GM23338 (cell line): ENCODE measurements around the gene TMEM212. TPM values are rescaled to one million over a fixed set of nuclear protein-coding genes. Genes with fewer than 3 reads are reported as not detected.

Experiments
- ATAC-seq: fragments of 200-7000 bp; cut with Tn5 transposase; 3 replicates; pipeline ENCODE4 v1.9.1; 2020
- DNase-seq: peaks from one replicate; pipeline ENCODE4 v3.0.0-alpha.2; 2015; ENCODE audit warnings: low spot score
- H2AFZ ChIP-seq: fragments of 200-600 bp; sonication (generic); 2 replicates; pipeline ENCODE4 v1.8.0; 2016; ENCODE audit warnings: antibody characterized with exemption, mild to moderate bottlenecking, moderate library complexity
- H3F3A ChIP-seq: fragments of 200-600 bp; sonication (generic); replicated peaks from 2 replicates; pipeline ENCODE4 v1.8.0; 2017; ENCODE audit warnings: antibody characterized with exemption, mixed run types, low read depth
- H3K27ac ChIP-seq: fragments of 200-600 bp; sonication (generic); 2 replicates; pipeline ENCODE4 v1.6.1; 2016; ENCODE audit warnings: low read depth
- H3K27me3 ChIP-seq: fragments of 200-600 bp; sonication (generic); 2 replicates; pipeline ENCODE4 v1.8.0; 2016; ENCODE audit warnings: mild to moderate bottlenecking, mixed run types, moderate library complexity; ENCODE audit not compliant: insufficient read depth
- H3K36me3 ChIP-seq: fragments of 200-600 bp; sonication (generic); 2 replicates; pipeline ENCODE4 v1.8.0; 2016; ENCODE audit warnings: mild to moderate bottlenecking; ENCODE audit not compliant: insufficient read depth
- H3K4me1 ChIP-seq: fragments of 200-600 bp; sonication (generic); 2 replicates; pipeline ENCODE4 v1.8.0; 2016; ENCODE audit warnings: mild to moderate bottlenecking, moderate library complexity; ENCODE audit not compliant: insufficient read depth
- H3K4me2 ChIP-seq: fragments of 200-600 bp; sonication (generic); 2 replicates; pipeline ENCODE4 v1.7.1; 2017; ENCODE audit warnings: mixed run types
- H3K4me3 ChIP-seq: fragments of 200-600 bp; sonication (generic); 2 replicates; pipeline ENCODE4 v1.6.1; 2016; ENCODE audit warnings: mixed run types
- H3K79me2 ChIP-seq: fragments of 200-600 bp; sonication (generic); replicated peaks from 2 replicates; pipeline ENCODE4 v1.8.0; 2017; ENCODE audit warnings: mild to moderate bottlenecking; ENCODE audit not compliant: insufficient read depth
- H3K9me2 ChIP-seq: fragments of 200-600 bp; sonication (generic); 2 replicates; pipeline ENCODE4 v1.8.0; 2017; ENCODE audit not compliant: insufficient read depth
- H4K20me1 ChIP-seq: fragments of 200-600 bp; sonication (generic); replicated peaks from 2 replicates; pipeline ENCODE4 v1.8.0; 2017; ENCODE audit warnings: mild to moderate bottlenecking; ENCODE audit not compliant: insufficient read depth
- H3K27ac Mint-ChIP-seq: 2 replicates; pipeline ENCODE4 v1.8.0; 2020; ENCODE audit warnings: inconsistent platforms, mild to moderate bottlenecking, moderate library complexity, mixed read lengths
- H3K27me3 Mint-ChIP-seq: 3 replicates; pipeline ENCODE4 v1.8.0; 2022; ENCODE audit warnings: low read depth, mild to moderate bottlenecking, moderate library complexity, mixed read lengths, inconsistent platforms; ENCODE audit not compliant: insufficient read depth, poor library complexity
- H3K36me3 Mint-ChIP-seq: 3 replicates; pipeline ENCODE4 v1.8.0; 2021; ENCODE audit warnings: low read depth, mild to moderate bottlenecking, inconsistent platforms, moderate library complexity, mixed read lengths
- H3K4me1 Mint-ChIP-seq: 3 replicates; pipeline ENCODE4 v1.8.0; 2020; ENCODE audit warnings: mild to moderate bottlenecking, inconsistent platforms, mixed read lengths
- H3K4me3 Mint-ChIP-seq: 3 replicates; pipeline ENCODE4 v1.8.0; 2021; ENCODE audit warnings: moderate library complexity, mild to moderate bottlenecking, inconsistent platforms, mixed read lengths
- H3K9me3 Mint-ChIP-seq: 3 replicates; pipeline ENCODE4 v1.8.0; 2020; ENCODE audit warnings: moderate library complexity, mild to moderate bottlenecking, inconsistent platforms, mixed read lengths
- CREB1 ChIP-seq: fragments of 250-450 bp; sonication (Bioruptor Pico); IDR thresholded peaks from 2 replicates; pipeline ENCODE4 v1.5.0; 2020; ENCODE audit warnings: low read depth, mild to moderate bottlenecking, moderate library complexity
- CTCF ChIP-seq, 2 experiments: fragments of 200-600 bp in 1 of 2; sonication (generic) in 1 of 2; conservative IDR thresholded peaks; 2 replicates each; pipeline versions ENCODE4 v1.5.1 to v1.6.1; 2016 to 2017; ENCODE audit warnings: antibody characterized with exemption in 2 of 2, low read depth in 2 of 2, mild to moderate bottlenecking in 2 of 2, moderate library complexity in 1 of 2
- EZH2 ChIP-seq: fragments of 200-600 bp; sonication (generic); IDR thresholded peaks from one replicate; pipeline ENCODE4 v1.8.0; 2017; ENCODE audit warnings: antibody characterized with exemption, mild to moderate bottlenecking, low read depth; ENCODE audit not compliant: unreplicated experiment
- EZH2phosphoT487 ChIP-seq: fragments of 200-600 bp; sonication (generic); IDR thresholded peaks from one replicate; pipeline ENCODE4 v1.8.1; 2018; ENCODE audit warnings: antibody characterized with exemption; ENCODE audit not compliant: unreplicated experiment
- POLR2AphosphoS5 ChIP-seq: IDR thresholded peaks from 2 replicates; pipeline ENCODE4 v1.6.1; 2016; ENCODE audit warnings: antibody characterized with exemption, low read depth
- STAT1 ChIP-seq: IDR thresholded peaks from one replicate; pipeline ENCODE4 v1.6.1; 2016; ENCODE audit warnings: antibody characterized with exemption; ENCODE audit not compliant: unreplicated experiment
- ZNF331 ChIP-seq: fragments of 250-450 bp; sonication (Bioruptor Pico); IDR thresholded peaks from 2 replicates; pipeline ENCODE4 v1.5.0; 2020; ENCODE audit warnings: low read depth, mild to moderate bottlenecking, moderate library complexity
- ZNF462 ChIP-seq: fragments of 250-450 bp; sonication (Bioruptor Pico); IDR thresholded peaks from 2 replicates; pipeline ENCODE4 v1.5.0; 2020; ENCODE audit warnings: mild to moderate bottlenecking, moderate library complexity
- polyA plus RNA-seq: library from polyadenylated mRNA; unstranded; fragments of >200 nt; fragmentation: Nextera tagmentation; extraction: Ambion mirVana; gene quantifications from 2 replicates; pipeline ENCODE4 v1.2.1, GENCODE V29; 2016
- total RNA-seq: library from RNA; depleted of rRNA; stranded (reverse); fragments of >200 nt; shearing (Covaris generic); gene quantifications from 2 replicates; pipeline ENCODE4 v1.2.3, GENCODE V29; 2014
- TF ChIP-seq, protein P1 (sequence below): IDR thresholded peaks from one replicate; pipeline ENCODE4 v1.6.1; 2018; ENCODE audit warnings: antibody characterized with exemption; ENCODE audit not compliant: unreplicated experiment

TMEM212 gene
- total and polyA plus RNA-seq, 2 experiments from 2014 or later: not detected

- TF ChIP-seq ZNF462 (CRISPR knock-in tag) (no peak), CTCF (conservative IDR thresholded peaks at IDR 0.05; ENCODE audit: low read depth in 2 of 2) (no peak), CREB1 (CRISPR knock-in tag) (no peak), ZNF331 (CRISPR knock-in tag) (no peak), STAT1 (no peak)
Measured at GRCh38 chr3:171846597-171846996, 3.4 kb downstream of the TMEM212 start (continued).

DNA sequence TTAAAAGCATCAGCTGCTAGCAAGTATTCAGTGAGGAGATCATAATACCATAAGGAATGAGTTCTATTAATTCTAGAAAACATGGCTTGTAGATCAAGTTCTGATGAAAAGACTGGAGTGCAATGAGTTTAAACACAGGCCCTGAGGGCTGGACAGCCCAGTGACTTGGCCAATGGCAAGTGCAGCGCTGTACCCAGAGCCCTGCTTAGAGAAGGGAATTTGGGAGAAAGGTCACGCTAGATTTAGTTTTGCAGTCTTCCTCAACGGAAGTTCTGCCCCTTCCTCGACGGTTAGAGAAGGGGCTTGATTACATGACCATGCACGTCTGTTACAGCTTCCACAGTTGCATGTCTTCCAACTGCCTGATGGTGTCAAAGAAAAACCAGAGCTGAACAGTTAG lies 4.0 kb downstream of the TMEM212 start:
- Histone ChIP-seq H3K4me1 (no peaks in the 10 kb centered on the region; the same call in 1 of the 2 replicates), H2AFZ (no peak overlapping the region), H3K27ac (no peak overlapping the region), H3K4me2 (no peak overlapping the region), H3K79me2 (no peaks in the 10 kb centered on the region), H4K20me1 (no peaks in the 10 kb centered on the region), H3K27me3 (no peaks in the 10 kb centered on the region), H3F3A (no peaks in the 10 kb centered on the region), H3K9me2 (no peaks in the 10 kb centered on the region), H3K36me3 (no peaks in the 10 kb centered on the region), H3K4me3 (no peak overlapping the region)
- ATAC-seq (no peak), DNase-seq (no peak)
- H3K9me3 Mint-ChIP-seq: no peaks in the 10 kb centered on the region; the same call in 2 of the 3 replicates
- H3K27me3 Mint-ChIP-seq: no peaks in the 10 kb centered on the region
- H3K36me3 Mint-ChIP-seq: no peaks in the 10 kb centered on the region
- no peak overlapping the region for H3K27ac Mint-ChIP-seq
- no peak overlapping the region for H3K4me3 Mint-ChIP-seq
- peaks cover 7% of the 10 kb centered on the region; the same call in 2 of the 3 replicates for H3K4me1 Mint-ChIP-seq
- TF ChIP-seq EZH2phosphoT487 (no peak), ZNF331 (CRISPR knock-in tag) (no peak), EZH2 (no peak), CTCF (conservative IDR thresholded peaks at IDR 0.05; ENCODE audit: low read depth in 2 of 2) (no peak), POLR2AphosphoS5 (no peak), STAT1 (no peak)
- TF ChIP-seq, protein P1, sequence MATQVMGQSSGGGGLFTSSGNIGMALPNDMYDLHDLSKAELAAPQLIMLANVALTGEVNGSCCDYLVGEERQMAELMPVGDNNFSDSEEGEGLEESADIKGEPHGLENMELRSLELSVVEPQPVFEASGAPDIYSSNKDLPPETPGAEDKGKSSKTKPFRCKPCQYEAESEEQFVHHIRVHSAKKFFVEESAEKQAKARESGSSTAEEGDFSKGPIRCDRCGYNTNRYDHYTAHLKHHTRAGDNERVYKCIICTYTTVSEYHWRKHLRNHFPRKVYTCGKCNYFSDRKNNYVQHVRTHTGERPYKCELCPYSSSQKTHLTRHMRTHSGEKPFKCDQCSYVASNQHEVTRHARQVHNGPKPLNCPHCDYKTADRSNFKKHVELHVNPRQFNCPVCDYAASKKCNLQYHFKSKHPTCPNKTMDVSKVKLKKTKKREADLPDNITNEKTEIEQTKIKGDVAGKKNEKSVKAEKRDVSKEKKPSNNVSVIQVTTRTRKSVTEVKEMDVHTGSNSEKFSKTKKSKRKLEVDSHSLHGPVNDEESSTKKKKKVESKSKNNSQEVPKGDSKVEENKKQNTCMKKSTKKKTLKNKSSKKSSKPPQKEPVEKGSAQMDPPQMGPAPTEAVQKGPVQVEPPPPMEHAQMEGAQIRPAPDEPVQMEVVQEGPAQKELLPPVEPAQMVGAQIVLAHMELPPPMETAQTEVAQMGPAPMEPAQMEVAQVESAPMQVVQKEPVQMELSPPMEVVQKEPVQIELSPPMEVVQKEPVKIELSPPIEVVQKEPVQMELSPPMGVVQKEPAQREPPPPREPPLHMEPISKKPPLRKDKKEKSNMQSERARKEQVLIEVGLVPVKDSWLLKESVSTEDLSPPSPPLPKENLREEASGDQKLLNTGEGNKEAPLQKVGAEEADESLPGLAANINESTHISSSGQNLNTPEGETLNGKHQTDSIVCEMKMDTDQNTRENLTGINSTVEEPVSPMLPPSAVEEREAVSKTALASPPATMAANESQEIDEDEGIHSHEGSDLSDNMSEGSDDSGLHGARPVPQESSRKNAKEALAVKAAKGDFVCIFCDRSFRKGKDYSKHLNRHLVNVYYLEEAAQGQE: no peak
